ENCODE measurements around the gene RAB11FIP5.
"Not testable (repeated sequence)": the region's sequence is repeated elsewhere in the genome, so short reads cannot be mapped to it uniquely, and the experiment has no call there.

Gene RAB11FIP5

DNA sequence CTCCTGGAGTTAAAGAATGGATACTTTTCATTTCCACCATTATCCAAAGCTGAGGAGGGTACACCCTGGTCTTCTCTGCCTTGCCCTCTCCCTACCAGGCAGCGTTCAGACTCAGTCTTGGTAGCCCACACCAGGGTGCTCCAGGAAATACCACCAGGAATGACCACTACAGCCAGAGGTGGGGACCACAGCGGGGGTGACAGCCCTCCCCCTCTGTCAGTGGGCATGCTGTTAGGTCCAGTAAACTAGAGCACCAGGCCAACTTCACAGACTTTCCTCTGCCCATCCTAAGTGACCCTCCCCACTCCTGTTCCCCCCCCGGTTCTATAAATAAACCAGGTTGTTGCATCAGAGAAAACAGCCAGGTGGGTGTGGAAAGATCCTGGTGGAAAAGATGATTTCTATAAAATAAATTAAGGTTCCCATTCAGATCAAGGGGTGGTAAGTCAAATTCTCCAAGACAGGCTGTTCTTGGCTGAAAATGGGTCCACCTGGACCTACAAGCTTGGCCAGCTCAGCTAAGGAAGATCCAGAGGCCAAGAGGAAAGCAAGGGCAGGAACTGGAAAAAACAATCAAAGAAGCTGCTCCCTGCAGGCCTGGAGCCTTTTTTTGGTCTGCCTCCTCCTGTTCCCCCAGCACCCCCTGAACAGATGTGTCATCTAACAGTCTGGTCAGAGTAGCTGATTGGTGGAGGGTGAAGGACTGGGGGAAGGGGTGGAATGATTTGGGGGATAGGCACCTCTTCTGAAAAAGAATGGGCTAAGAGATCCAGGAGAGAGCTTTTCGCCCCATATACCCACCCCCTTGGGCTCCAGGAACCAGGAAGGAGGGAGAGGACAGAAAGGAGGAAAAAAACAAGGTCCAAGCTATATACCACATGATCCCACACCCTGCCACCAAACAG lies 2.3 kb downstream of the RAB11FIP5 start:
- DNase-seq (ENCODE audit: low read depth, low spot score) = no peak

DNA sequence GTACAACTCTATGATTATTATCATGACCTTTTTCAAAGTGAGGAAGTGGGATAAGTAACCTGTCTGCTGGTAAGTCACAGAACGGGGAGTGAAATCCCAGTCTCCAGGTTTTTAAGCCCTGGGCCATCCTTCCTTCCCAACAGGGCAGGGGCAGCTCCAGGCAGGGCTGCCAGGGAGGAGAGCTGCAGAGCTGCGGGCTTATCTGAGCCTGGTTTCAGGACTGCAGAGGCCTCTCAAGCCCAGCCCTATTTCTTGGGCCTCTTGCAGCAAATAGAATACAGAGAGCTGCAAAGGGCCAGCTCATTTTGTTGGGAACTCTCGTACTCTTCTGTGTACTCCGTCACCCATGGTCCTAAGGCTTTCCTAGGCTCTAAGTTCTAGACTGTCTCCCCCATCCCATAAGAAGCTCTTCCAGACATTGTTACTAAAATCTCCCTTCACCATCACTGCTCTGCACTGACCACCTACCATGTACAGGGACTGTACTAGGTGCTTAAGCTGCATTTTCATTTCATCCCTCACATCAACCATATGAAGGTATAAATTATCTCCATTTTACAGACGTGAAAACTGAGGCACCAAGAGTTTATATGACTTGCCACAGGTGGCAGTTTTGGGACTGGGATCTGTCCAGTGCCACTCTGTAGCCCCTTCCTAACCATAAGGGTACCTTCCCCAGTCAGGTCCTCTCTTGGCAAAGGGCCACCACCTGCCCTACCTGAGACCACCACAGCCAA lies 3.1 kb downstream of the RAB11FIP5 start:
- no peak for DNase-seq (ENCODE audit: low read depth, low spot score)

DNA sequence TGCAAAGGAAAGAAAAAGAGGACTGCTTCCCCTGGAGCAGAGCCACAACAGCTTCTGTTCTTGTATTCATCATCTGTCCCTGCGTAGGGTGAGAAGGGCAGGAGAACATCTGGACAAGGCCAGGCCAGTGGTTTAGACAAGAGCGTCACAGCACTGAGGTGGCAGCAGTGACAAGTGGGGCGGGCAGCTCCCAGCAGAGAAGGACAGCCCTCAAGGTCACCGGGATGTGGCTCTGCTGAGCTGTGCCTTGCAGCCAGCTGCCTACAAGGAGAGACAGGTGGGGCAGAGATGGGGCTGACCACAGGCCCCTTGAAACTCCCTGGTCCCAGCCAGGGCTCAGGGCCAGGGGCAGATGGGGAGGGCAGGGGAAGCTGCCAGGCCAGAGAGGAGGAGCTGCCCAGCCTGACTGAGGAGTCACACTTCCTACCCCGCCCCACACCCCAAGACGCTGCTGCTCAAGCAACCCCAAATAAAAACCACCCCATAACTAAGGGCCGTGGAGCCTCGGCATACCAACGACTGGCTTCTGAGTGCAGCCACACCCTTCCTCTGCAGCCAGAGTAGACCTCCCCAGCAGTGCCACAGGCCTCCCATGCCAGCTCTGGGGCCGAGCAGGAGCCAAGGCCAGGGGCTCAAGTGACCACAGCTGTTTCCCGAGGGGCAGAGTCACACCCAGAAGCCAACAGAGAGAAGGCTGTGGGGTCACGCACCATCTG lies 5.4 kb downstream of the RAB11FIP5 start:
- DNase-seq (ENCODE audit: low read depth, low spot score) = no peak

DNA sequence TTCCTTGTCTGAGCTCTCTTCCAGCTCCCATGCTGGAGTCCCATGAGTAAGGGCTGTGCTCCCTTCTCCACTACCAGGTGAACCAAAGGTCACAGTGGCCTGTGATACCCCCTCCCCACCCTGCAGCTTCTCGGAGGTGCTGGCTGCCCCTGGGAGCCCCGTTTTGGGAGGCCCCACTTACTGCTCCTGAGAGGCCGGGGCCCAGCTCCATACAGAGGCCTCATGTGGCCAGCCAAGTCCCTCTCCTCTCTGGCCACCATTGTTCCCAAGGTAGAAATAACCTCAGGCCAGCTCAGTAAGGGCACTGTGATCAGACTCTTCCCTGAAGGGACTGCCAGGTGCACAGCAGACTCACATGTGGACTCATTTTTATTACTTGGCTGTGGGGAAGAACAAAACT lies 6.0 kb downstream of the RAB11FIP5 start:
- DNase-seq (ENCODE audit: low read depth, low spot score) = no peak

DNA sequence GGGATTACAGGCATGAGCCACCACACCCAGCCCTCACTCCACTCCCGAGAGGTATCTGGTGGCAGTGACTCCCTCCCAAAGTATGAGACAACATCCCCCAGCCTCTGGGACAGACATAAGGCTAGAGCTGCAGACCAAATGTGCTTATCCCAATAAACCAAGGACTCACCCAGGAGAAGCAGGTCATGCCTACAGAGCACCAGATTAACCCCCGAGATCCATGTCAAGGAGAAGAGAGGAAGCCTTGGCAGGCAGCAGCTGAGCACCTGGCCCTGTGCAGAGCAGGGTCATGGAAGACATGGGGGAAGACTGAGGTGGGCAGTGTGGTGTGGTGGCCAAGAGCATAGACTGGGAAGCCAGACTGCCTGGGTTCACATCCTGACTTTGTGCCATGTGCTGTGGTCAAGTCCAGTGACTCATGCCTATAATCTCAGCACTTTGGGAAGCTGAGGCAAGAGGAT lies 7.2 kb downstream of the RAB11FIP5 start:
- no peak for DNase-seq (ENCODE audit: low read depth, low spot score)

DNA sequence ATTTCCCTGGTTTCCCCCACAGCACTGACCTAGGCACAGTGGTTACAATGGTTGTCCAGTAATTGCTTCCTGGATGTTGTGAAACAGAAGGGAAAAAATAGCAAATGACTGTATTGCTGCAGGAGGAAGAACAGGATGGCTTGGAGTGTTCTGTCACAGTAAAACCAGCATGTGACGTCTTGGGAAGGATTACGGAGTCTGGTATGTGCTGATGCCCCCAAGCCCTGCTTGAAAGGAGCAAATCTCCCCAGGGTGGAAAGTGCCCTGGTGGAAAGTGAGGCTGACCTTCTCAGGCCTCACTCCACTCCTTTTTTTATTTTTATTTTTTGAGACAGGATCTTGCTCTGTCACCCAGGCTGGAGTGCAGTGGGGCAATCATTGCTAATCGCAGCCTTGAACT lies 7.8 kb downstream of the RAB11FIP5 start:
- DNase-seq (ENCODE audit: low read depth, low spot score) = no peak

DNA sequence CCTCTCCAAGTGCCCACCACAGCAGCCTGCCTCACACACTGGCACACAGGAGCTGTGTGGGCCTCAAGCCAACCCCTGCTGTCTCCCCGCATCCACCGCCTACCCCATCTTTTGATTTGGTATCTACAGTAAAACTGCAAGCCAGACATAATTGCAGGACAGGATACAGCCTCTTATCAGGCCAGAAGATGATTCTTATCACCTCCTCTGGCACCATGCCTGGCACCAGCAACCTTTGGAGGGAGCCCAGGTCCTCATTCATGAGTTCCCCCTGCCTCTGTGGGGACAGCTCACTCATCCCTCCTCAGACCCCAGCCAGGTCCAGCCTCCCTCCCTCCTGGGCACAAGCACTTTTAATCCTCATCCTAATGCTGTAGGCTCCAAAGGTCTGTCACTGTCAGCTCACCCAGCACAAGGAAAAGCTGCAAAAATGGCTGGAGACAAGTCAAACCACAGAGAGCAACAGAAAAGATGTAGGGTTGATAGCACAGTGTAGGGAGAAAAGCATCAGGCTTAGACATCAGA lies 9.7 kb downstream of the RAB11FIP5 start:
- DNase-seq (ENCODE audit: low read depth, low spot score) = no peak

DNA sequence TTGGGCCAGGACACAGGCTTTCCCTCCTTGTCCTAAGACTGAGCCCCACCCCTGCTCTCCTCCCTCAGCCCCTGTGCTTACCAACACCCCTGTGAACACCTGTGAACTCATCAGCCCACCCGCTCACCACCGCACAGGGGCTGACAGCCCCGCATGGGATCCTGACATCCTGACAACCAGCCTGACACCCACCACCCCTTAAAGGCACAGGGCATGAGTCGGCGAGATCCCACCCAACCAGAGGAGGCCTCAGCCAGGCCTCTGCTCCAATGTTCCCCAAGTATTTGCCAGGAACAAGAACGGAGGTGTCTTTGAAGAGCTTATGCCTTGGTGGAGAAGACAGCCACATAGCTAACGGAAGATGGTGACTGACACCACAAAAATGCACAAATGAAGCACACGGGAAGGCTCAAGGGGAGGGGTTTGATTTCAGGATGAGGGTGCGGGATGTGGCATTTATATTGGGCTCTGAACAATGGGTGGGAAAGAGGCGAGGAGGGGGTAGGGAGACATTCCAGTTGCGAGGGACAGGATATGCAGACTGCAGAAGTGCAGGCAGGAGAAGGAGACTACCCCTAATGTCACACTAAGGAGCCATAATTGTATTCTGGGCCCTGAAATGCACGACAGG lies 11.0 kb downstream of the RAB11FIP5 start:
- DNase-seq (ENCODE audit: low read depth, low spot score) = no peak

DNA sequence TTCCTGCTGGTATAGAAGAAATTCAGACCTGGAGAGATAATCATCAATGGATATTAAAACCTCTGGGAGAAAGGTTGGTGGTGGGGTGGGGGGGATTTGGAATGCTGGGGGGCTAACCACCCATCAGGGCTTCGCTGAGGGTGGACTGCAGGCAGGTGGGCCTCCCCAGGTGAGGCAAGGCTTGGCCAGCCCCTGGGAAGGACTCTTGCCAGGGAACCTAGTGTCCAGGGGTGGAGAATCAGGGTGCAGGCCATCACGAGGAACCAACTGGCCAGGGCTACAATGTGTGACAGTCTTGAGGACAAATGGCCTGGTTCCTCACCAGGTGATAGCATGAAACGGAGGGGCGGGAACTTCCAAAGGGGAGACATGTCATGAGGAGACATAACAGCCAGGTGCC lies 11.8 kb downstream of the RAB11FIP5 start:
- DNase-seq (ENCODE audit: low read depth, low spot score) = no peak

DNA sequence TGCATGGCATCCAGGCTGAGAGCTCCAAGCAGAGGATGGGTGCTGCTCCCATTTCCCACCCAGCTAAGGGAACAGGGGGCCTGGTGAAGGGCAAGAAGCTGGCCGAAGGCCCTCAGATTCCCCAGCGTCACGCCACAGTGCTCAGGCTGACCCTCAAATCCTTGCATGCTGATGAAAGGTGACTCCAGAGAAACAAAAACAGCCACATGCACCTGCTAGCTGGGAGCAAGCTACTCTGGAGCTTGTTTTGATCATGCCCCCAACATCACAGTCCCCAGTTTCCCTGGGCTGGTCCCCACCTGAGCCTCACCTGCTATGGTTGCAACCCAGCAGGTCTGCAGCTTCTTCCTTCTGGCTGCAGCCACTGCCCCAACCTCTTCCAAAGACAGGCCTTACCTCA lies 13.3 kb downstream of the RAB11FIP5 start:
- no peak for DNase-seq (ENCODE audit: low read depth, low spot score)

DNA sequence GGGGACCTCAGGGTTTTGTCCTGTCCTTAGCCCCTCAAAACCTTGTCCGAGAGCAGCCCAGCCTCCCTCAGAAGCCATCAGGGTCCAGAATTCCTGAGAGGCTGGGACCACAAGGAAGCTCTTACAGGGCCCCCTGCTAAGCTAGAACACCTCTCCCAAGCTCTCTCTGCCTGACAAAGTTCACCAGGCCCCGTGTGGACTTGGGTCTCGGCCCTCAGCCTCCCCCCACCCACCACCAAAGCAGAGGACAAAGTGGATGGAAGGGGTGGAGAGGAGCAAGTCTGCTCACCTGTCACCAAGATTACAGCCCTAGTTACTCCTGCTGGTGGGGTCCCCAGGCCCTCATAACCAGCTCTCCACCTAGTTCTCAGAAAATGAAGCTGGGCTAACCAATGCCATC lies 16.8 kb downstream of the RAB11FIP5 start:
- DNase-seq (ENCODE audit: low read depth, low spot score) = no peak

DNA sequence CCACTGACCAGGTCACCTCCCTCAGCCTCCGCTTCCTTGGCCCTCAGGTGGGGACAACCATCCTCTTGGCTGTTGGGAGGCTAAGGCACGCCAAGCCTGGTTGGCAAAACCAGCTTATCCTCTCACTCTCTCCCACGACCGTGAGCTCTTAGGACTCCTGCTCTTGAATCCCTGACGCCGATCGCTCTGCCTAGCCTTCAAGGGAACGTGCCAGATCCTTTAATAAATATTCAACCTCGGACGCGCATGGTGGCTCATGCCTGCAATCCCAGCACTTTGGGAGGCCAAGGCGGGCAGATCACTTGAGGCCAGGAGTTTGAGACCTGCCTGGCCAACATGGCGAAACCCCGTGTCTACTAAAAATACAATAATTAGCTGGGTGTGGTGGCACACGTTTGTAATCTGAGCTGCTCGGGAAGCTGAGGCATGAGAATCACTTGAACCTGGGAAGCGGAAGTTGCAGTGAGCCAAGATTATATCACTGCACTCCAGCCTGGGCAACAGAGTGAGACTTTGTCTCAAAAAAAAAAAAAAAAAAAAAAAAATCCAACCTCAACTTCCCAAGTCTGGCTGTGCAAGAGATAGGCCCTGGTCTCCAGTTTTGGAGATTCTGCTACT lies 19.0 kb downstream of the RAB11FIP5 start:
- DNase-seq (ENCODE audit: low read depth, low spot score) = not testable (repeated sequence)

DNA sequence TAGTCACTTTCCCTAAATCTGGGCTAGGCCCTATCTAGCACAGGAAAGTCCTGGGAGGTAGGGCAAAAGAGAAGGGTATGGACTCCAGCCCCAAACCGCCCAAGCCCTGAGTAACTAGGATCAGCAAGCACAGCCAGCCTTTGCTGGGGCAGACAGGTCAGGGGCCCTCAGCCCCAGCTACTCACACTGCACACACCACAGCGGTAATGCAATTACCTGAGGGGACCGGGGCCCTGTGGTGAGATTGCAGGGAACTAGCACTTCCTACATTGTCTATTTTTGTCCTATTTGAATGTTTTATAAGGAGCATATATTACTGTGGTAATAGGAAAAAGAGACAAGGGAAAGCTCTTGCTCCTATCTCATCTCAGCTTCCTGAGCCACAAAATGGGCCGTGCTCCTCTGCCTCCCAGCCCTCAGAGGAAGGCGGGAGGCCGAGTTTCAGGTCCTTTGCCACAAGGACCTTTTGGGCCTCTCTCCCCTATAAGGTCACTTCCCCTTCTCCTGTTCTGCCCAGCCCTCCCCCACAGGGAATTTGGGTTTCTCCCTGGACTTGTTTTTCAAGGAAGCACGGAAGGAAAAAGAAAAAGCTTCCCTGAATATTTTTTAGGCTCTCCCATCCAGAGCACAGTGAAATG lies 20.5 kb downstream of the RAB11FIP5 start:
- no peak for DNase-seq (ENCODE audit: low read depth, low spot score)

DNA sequence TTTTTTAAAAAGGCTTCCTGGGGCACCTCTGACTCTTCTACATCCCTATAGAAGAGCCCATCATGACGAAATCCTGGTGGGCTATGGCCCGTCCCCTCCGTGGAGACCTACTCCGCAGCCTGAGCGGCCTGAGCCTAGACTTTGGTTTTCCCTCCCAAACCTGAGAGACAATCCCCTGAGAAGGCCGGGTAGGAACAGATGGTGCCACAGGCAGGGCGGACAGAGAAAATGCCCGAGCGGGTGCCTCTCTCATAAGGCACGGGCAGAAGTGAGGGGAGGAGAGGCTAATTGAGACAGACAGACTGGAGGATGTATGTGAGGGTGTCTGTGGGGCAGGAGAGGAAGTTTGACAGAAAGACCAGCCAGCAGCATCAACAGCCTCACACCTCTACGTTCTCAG lies 21.1 kb downstream of the RAB11FIP5 start:
- no peak for DNase-seq (ENCODE audit: low read depth, low spot score)

DNA sequence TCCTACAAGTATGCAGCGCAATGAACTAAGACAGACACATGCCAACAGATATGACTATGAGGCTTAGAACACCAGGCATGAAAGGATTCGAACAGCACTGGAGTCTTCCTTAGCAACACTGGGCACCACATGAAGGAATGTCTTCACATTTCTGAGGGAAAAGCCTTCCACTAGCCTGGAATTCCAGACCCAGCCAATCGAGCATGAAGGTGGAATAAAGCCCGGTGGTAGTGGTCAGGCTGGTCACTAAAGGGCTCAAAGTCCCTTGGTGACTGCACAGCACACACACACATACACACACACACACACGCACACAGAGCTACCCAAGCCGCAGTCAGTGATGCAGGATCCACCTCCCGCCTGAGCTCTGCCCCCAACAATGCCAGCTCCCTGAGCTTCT lies 21.6 kb downstream of the RAB11FIP5 start:
- no peak for DNase-seq (ENCODE audit: low read depth, low spot score)

DNA sequence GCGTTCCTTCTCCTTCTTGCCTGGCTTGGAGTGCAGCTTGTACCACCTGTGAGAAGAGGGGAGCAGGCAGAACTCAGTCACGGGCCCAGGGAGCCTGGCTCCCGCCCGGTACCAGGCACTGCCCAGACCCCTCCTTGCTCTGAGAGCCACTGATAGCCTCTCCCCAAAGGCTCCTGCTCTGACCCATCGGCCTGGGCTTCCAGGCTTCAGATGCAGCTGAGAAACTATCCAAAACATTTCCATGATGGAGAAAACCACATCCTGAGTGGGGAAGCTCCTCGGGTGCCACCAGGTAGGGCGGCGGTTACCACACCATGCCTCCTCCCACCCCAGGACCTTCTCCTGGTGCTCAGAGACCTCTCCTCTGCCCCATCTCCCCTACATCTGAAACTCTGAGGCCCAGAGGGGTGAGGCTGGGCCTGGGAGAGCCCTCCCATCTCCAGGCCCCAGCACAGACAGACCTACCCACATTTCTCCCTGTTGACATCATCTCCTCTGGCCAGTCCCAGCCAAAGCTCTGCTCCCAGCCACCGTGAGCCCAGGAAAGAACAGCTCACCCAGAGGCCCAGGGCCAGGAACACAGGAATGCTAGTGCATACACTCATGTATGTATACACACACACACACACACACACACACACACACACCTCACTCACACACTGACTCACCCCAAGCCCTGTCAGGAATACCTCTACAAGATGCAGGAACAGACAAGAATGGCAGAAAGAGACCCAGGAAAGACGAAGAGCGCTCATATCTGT lies 23.3 kb downstream of the RAB11FIP5 start:
- DNase-seq (ENCODE audit: low read depth, low spot score) = peak; percentile 55

DNA sequence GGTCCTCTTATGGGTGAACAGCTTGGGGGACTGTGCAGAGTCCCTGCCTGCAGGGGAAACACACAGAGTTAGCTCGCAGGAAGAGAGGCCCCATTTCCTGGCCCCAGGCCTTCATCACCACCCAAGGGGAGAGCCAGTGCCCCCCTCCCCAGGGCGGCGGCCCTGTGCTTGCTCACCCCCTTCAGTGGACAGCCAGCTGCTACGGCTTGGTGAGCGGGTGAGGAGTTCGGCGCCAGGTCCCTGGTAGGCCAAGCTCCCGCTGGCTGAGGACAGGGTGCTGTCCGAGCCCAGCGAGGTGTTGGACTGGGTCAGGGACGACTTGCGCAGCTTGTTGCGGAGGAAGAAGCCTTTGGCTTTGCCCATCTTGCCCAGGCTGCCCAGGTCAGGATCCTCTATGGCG lies 24.0 kb downstream of the RAB11FIP5 start:
- no peak for DNase-seq (ENCODE audit: low read depth, low spot score)

DNA sequence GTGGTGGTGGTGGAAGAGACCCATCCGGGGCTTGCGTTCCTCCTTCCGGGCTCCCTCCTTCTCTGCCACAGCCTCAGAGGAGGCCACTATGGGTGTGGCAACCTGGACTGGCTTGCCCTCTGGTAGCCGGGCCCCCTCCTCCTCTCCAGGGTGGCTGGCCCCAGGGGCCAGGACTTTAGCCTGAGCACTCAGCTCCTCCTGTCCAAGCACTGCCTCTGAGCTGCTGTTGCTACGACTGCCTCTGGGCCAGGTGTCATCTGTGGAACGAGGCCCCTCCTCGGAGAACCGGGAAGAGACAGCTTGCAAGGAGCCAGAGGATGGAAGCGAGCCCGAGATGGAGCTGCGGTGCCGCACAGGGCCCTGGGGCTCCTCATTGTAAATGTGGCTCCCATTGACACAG lies 24.5 kb downstream of the RAB11FIP5 start:
- DNase-seq (ENCODE audit: low read depth, low spot score) = no peak

DNA sequence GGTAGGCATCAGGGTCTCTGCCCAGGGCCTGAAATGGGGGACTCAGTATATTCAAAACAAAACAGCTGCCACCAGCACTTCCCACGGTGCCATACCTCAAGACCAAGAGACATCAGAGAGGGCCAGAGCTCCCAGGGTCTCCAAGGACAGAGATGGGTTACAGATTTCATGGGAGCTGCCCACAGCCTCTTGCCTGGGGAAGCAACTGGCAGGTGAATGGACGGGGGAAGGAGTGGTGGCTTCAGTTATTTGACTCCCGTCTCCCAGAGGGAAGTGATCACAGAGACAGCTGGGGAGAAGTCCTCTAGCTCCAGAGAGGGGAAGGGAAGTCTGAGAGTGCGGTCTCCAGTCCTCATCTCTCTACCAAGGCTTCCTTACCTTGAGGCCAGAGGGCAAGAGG lies 25.4 kb downstream of the RAB11FIP5 start:
- no peak for DNase-seq (ENCODE audit: low read depth, low spot score)

DNA sequence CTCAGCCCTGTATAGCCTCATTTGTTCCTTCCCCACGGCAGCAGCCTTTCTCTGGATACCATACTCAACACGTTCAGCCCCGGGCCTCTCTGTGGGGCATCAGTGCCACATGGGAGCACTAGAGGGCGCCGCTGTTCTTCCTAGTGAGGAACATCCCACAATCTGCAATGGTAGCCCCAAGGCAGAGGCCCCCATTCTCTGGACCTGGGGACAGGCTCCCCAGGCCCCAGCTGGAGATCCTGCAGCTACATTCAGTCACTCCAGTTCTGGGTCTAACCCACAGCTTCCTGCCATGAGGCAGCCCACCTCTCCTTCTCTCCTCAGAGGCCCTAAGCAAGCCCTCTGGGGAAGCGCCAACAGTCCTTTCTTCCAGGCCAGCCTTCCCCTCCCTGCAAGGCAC lies 27.1 kb downstream of the RAB11FIP5 start:
- DNase-seq (ENCODE audit: low read depth, low spot score) = peak; percentile 43
